HCT116 (cell line): ENCODE measurements around the gene TAF11. TPM values are rescaled to one million over a fixed set of nuclear protein-coding genes. Genes with fewer than 3 reads are reported as not detected.

Experiments
- ATAC-seq: fragments of 200-7000 bp; cut with Tn5 transposase; 2 replicates; pipeline ENCODE4 v1.9.1; 2020; ENCODE audit warnings: mild to moderate bottlenecking, moderate library complexity
- BruUV-seq: library from RNA; stranded (reverse); fragments of 400-500 nt; replicated peaks from 2 replicates; lab custom pipeline; 2021; lab: Mats Ljungman, UMichigan
- CTCF ChIA-PET: fragments of 300-600 bp; sonication (Branson Sonifier 250); formaldehyde crosslinking; loops from one replicate; lab custom pipeline; 2021; ENCODE audit warnings: antibody characterized with exemption; lab: Charles Lee
- POLR2A ChIA-PET: fragments of 300-600, 350-600 bp; sonication (Branson Sonifier 250); formaldehyde crosslinking; loops from one replicate; lab custom pipeline; 2021; ENCODE audit warnings: antibody characterized with exemption; lab: Charles Lee
- RAD21 ChIA-PET, 2 experiments: fragments of 300-600 bp; sonication (Branson Sonifier 250); formaldehyde crosslinking; loops; one replicate each; lab custom pipeline; 2023; ENCODE audit warnings: low total read pairs in 2 of 2; ENCODE audit not compliant: uncharacterized antibody in 2 of 2, unreplicated experiment in 2 of 2, low non-redundant PET in 1 of 2; lab: Charles Lee
- DNase-seq: peaks from one replicate; pipeline ENCODE4 v3.0.0-alpha.2; 2010; ENCODE audit warnings: low read depth, low spot score
- H2AFZ ChIP-seq: fragments of 200-600 bp; shearing (Covaris generic), sonication (generic); 2 replicates; pipeline ENCODE4 v1.6.1; 2017; ENCODE audit warnings: low read depth, mixed run types, mixed read lengths, antibody characterized with exemption, low read length; ENCODE audit not compliant: poor library complexity, severe bottlenecking
- H3K27ac ChIP-seq: 2 replicates; pipeline ENCODE4 v1.5.1; 2012; ENCODE audit warnings: low read depth, low read length
- H3K27me3 ChIP-seq: fragments of 200-600 bp; sonication (generic); 2 replicates; pipeline ENCODE4 v1.6.1; 2016; ENCODE audit warnings: mixed run types, low read length, mixed read lengths; ENCODE audit not compliant: insufficient read depth
- H3K36me3 ChIP-seq, 2 experiments: fragments of 200-500 bp in 1 of 2; fragments of 200-600 bp in 1 of 2; sonication (Bioruptor generic) in 1 of 2; sonication (generic) in 1 of 2; 2 replicates each; pipeline versions ENCODE4 v1.5.1 to v1.6.1; 2014 to 2016; ENCODE audit warnings: low read length in 2 of 2, inconsistent platforms in 1 of 2, mixed read lengths in 1 of 2, mixed run types in 1 of 2; ENCODE audit not compliant: insufficient read depth in 2 of 2, control insufficient read depth in 1 of 2
- H3K4me1 ChIP-seq, 2 experiments: fragments of 200-600 bp in 1 of 2; sonication (generic) in 1 of 2; 2 replicates each; pipeline versions ENCODE4 v1.5.1 to v1.6.1; 2012 to 2017; ENCODE audit warnings: low read length in 2 of 2, inconsistent platforms in 1 of 2, mild to moderate bottlenecking in 1 of 2, mixed read lengths in 1 of 2, mixed run types in 1 of 2, moderate library complexity in 1 of 2; ENCODE audit not compliant: insufficient read depth in 2 of 2, control insufficient read depth in 1 of 2
- H3K4me2 ChIP-seq: fragments of 200-600 bp; sonication (generic); 2 replicates; pipeline ENCODE4 v1.6.1; 2017; ENCODE audit warnings: mixed run types, low read length, mixed read lengths
- H3K4me3 ChIP-seq, 2 experiments: fragments of 200-600 bp in 1 of 2; sonication (generic) in 1 of 2; replicated peaks in 1 of 2; 2 replicates each; pipeline ENCODE4 v1.5.1; 2011 to 2016; ENCODE audit warnings: low read length in 2 of 2, control low read depth in 1 of 2, low read depth in 1 of 2, mild to moderate bottlenecking in 1 of 2, mixed read lengths in 1 of 2, mixed run types in 1 of 2
- H3K79me2 ChIP-seq: fragments of 200-600 bp; sonication (generic); 2 replicates; pipeline ENCODE4 v1.6.1; 2017; ENCODE audit warnings: mild to moderate bottlenecking, mixed run types, low read length, moderate library complexity, mixed read lengths; ENCODE audit not compliant: insufficient read depth
- H3K9ac ChIP-seq: fragments of 200-600 bp; sonication (generic); 2 replicates; pipeline ENCODE4 v1.6.1; 2016; ENCODE audit warnings: low read length, mixed read lengths
- H3K9me2 ChIP-seq: fragments of 200-600 bp; sonication (generic), shearing (Covaris generic); 2 replicates; pipeline ENCODE4 v1.6.1; 2017; ENCODE audit warnings: mixed run types, mild to moderate bottlenecking, moderate library complexity; ENCODE audit not compliant: insufficient read depth
- H3K9me3 ChIP-seq, 2 experiments: fragments of 200-500 bp in 1 of 2; fragments of 200-600 bp in 1 of 2; sonication (Bioruptor generic) in 1 of 2; sonication (generic) in 1 of 2; 2 replicates each; pipeline ENCODE4 v1.6.1; 2014 to 2017; ENCODE audit warnings: low read length in 2 of 2, mixed read lengths in 2 of 2, inconsistent platforms in 1 of 2, low read depth in 1 of 2, mild to moderate bottlenecking in 1 of 2, mixed run types in 1 of 2, moderate library complexity in 1 of 2; ENCODE audit not compliant: control insufficient read depth in 1 of 2, insufficient read depth in 1 of 2
- H4K20me1 ChIP-seq: fragments of 200-600 bp; sonication (generic), shearing (Covaris generic); 2 replicates; pipeline ENCODE4 v1.6.1; 2017; ENCODE audit warnings: mixed run types, mild to moderate bottlenecking, moderate library complexity; ENCODE audit not compliant: insufficient read depth
- CBX3 ChIP-seq: IDR thresholded peaks from 2 replicates; pipeline ENCODE4 v1.6.1; 2012; ENCODE audit warnings: low read depth
- CEBPB ChIP-seq: IDR thresholded peaks from 2 replicates; pipeline ENCODE4 v1.6.1; 2012; ENCODE audit warnings: low read depth
- EGR1 ChIP-seq: IDR thresholded peaks from 2 replicates; pipeline ENCODE4 v1.6.1; 2012; ENCODE audit warnings: low read depth
- ELF1 ChIP-seq: IDR thresholded peaks from 2 replicates; pipeline ENCODE4 v1.6.1; 2012; ENCODE audit warnings: low read depth, borderline replicate concordance
- JUND ChIP-seq: IDR thresholded peaks from 2 replicates; pipeline ENCODE4 v1.6.1; 2012
- POLR2A ChIP-seq: IDR thresholded peaks from 2 replicates; pipeline ENCODE4 v1.7.0; 2011; ENCODE audit warnings: borderline replicate concordance; ENCODE audit not compliant: insufficient read depth, insufficient read length; ENCODE audit errors: extremely low read depth
- POLR2AphosphoS5 ChIP-seq: IDR thresholded peaks from 2 replicates; pipeline ENCODE4 v1.6.1; 2011; ENCODE audit warnings: mild to moderate bottlenecking, low read depth, low read length, moderate library complexity
- RAD21 ChIP-seq: IDR thresholded peaks from 2 replicates; pipeline ENCODE4 v1.6.1; 2012; ENCODE audit warnings: low read depth, mild to moderate bottlenecking
- TCF7L2 ChIP-seq: IDR thresholded peaks from 2 replicates; pipeline ENCODE4 v1.7.0; 2011; ENCODE audit warnings: borderline replicate concordance, inconsistent platforms; ENCODE audit not compliant: insufficient read depth, insufficient read length; ENCODE audit errors: extremely low read depth
- ZNF274 ChIP-seq: fragments of 200-500 bp; sonication (Bioruptor generic); IDR thresholded peaks from 2 replicates; pipeline ENCODE4 v1.6.1; 2014; ENCODE audit warnings: mild to moderate bottlenecking, low read depth, low read length, inconsistent platforms
- intact Hi-C: fragments of 100-400 bp; cut with micrococcal nuclease; formaldehyde crosslinking; loops from 2 replicates; pipeline ENCODE4 v1.10.0; 2022
- total RNA-seq: library from RNA; stranded (reverse); gene quantifications from one replicate; pipeline ENCODE4 v1.2.1, GENCODE V29; 2021; ENCODE audit not compliant: unreplicated experiment
- TF ChIP-seq, protein P1 (sequence below): IDR thresholded peaks from 2 replicates; pipeline ENCODE4 v1.6.1; 2012
- TF ChIP-seq, protein P2 (sequence below), 3 experiments: fragments of 200-600 bp in 1 of 3; sonication (generic) in 1 of 3; IDR thresholded peaks in 2 of 3; conservative IDR thresholded peaks in 1 of 3; 2 replicates each; pipeline ENCODE4 v1.5.1; 2012 to 2017; ENCODE audit warnings: low read depth in 2 of 3, low read length in 2 of 3, antibody characterized with exemption in 1 of 3, borderline replicate concordance in 1 of 3, control low read depth in 1 of 3, mild to moderate bottlenecking in 1 of 3, mixed read lengths in 1 of 3, mixed run types in 1 of 3, moderate library complexity in 1 of 3; ENCODE audit not compliant: insufficient read depth in 1 of 3

TAF11 gene
- total RNA-seq, 1 experiment from 2014 or later: 23.7 TPM

DNA sequence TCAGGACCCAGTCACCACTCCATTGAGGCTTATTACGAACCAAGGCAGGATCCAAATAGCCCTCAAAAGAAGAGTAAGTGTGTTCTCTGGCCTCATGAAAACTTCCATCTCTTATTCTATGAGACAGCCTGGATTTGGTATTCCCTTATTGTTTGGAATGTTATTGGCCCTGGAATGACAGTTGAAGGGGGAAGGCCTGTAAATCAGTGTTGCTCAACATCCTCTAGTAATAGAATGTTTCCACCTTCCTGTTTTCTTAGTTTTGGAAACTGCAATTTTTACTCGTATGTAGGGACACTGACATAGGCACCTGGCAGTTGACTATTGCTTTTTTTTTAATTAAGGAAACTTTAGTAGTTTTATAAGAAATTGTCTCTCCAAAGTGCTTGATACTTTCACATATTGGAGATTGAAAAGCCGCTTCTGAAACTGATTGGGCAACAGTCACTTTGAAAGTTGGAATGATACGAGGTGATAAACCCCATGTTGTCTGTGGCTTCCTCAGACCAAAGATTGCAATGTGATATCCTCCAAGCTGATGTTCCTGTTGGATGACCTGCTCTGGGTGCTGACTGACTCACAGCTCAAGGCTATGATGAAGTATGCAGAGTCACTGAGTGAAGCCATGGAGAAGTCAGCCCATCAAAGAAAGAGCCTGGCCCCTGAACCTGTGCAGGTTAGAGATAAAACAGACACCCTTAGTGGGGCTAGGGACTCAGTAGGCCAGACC, 52.9 kb downstream of the TAF11 start:
- Histone ChIP-seq H3K27me3 (no peaks in the 10 kb centered on the region), H3K9me3 (no peaks in the 10 kb centered on the region), H3K9me2 (no peaks in the 10 kb centered on the region), H3K27ac (no peak overlapping the region), H3K4me1 (peaks cover 0 to 13% of the 10 kb centered on the region in 2 experiments; a peak in 1 of 4 replicates), H3K4me2 (no peak overlapping the region), H3K4me3 (no peak overlapping the region), H3K36me3 (peaks cover 4 to 23% of the 10 kb centered on the region in 2 experiments; a peak in 1 of 4 replicates), H4K20me1 (no peaks in the 10 kb centered on the region), H3K79me2 (no peaks in the 10 kb centered on the region), H2AFZ (no peak overlapping the region), H3K9ac (no peak overlapping the region)
- TF ChIP-seq ZNF274: no peak
- no peak for TF ChIP-seq POLR2A
- no peak for TF ChIP-seq POLR2AphosphoS5
- TF ChIP-seq CEBPB: no peak
- TF ChIP-seq, protein P1, sequence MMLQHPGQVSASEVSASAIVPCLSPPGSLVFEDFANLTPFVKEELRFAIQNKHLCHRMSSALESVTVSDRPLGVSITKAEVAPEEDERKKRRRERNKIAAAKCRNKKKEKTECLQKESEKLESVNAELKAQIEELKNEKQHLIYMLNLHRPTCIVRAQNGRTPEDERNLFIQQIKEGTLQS: no peak
- CTCF ChIA-PET: no interaction called here
- no peak for DNase-seq
- POLR2A ChIA-PET: no interaction called here
- ATAC-seq: no peak
- RAD21 ChIA-PET: no interaction called here
- no TSS peak for BruUV-seq
- intact Hi-C loops: no loop called here

DNA sequence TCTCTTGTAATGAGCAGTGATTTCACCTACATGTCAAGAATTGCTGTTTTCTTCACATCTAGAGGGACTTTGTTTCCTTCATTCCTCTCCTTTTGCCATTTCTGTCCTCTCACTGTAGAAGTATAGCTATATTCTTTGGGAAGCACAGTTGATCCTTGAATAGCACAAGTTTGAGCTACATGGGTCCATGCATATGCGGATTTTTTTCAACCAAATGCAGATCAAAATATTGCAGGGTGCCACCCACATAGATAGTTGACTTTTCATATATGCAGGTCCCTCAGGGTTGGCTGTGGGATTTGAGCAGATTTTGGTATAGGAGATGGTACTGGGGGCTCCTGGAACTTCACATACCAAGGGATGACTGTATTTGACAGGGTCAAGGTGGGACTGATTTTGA, 54.9 kb downstream of the TAF11 start:
- intact Hi-C loops: no loop called here

More for the DNA sequence above, 54.9 kb downstream of the TAF11 start:
- Histone ChIP-seq H3K36me3 (peaks cover 4 to 27% of the 10 kb centered on the region in 2 experiments; a peak in 3 of 4 replicates), H3K4me3 (no peak overlapping the region), H3K4me2 (no peak overlapping the region), H3K79me2 (no peaks in the 10 kb centered on the region), H3K27ac (no peak overlapping the region), H2AFZ (no peak overlapping the region), H3K9me3 (no peaks in the 10 kb centered on the region), H3K4me1 (no peaks in the 10 kb centered on the region), H3K9me2 (no peaks in the 10 kb centered on the region), H4K20me1 (no peaks in the 10 kb centered on the region), H3K27me3 (no peaks in the 10 kb centered on the region), H3K9ac (no peak overlapping the region)
- ChIA-PET RAD21 (no interaction called here), CTCF (no interaction called here), POLR2A (interaction anchor here (0.6 kb wide), 1 partner anchor 19 kb away, joined by 4 read pairs; no protein-coding TSS in a partner anchor)
- no peak for DNase-seq
- TF ChIP-seq CEBPB (no peak), TCF7L2 (no peak), ELF1 (no peak), POLR2A (no peak), JUND (no peak), EGR1 (no peak), CBX3 (no peak), RAD21 (no peak)
- TF ChIP-seq, protein P2, sequence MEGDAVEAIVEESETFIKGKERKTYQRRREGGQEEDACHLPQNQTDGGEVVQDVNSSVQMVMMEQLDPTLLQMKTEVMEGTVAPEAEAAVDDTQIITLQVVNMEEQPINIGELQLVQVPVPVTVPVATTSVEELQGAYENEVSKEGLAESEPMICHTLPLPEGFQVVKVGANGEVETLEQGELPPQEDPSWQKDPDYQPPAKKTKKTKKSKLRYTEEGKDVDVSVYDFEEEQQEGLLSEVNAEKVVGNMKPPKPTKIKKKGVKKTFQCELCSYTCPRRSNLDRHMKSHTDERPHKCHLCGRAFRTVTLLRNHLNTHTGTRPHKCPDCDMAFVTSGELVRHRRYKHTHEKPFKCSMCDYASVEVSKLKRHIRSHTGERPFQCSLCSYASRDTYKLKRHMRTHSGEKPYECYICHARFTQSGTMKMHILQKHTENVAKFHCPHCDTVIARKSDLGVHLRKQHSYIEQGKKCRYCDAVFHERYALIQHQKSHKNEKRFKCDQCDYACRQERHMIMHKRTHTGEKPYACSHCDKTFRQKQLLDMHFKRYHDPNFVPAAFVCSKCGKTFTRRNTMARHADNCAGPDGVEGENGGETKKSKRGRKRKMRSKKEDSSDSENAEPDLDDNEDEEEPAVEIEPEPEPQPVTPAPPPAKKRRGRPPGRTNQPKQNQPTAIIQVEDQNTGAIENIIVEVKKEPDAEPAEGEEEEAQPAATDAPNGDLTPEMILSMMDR (IDR thresholded peaks at IDR 0.05 in 2 of 3, conservative IDR thresholded peaks at IDR 0.05 in 1 of 3; ENCODE audit: borderline replicate concordance in 1 of 3, insufficient read depth in 1 of 3, low read depth in 2 of 3, low read length in 2 of 3): no peak
- BruUV-seq: no TSS peak
- no peak for ATAC-seq
